Caco-2 (cell line): ENCODE data around the gene KRTAP10-2. TPM values are rescaled to one million over a fixed set of nuclear protein-coding genes. Genes with fewer than 3 reads are reported as not detected.

Source experiments
- BruUV-seq: library from RNA; stranded (reverse); fragments of 400-500 nt; replicated peaks from 2 replicates; lab custom pipeline; 2021; lab: Mats Ljungman, UMichigan
- CTCF ChIA-PET: fragments of 300-600 bp; sonication (Branson Sonifier 250); formaldehyde crosslinking; loops from one replicate; lab custom pipeline; 2022; ENCODE audit warnings: antibody characterized with exemption; lab: Charles Lee
- POLR2A ChIA-PET: fragments of 300-600 bp; sonication (Branson Sonifier 250); formaldehyde crosslinking; loops from one replicate; lab custom pipeline; 2022; ENCODE audit warnings: antibody characterized with exemption; lab: Charles Lee
- DNase-seq, 2 experiments: peaks; one replicate each; pipeline versions ENCODE4 v3.0.0 to v3.0.0-alpha.2; 2020 to 2022
- H3K27me3 ChIP-seq: replicated peaks from 2 replicates; pipeline ENCODE4 v1.6.0; 2011; ENCODE audit warnings: low read length; ENCODE audit not compliant: control insufficient read depth, insufficient read depth
- H3K36me3 ChIP-seq: 2 replicates; pipeline ENCODE4 v1.5.1; 2011; ENCODE audit warnings: low read length; ENCODE audit not compliant: control insufficient read depth, insufficient read depth
- H3K4me1 ChIP-seq: fragments of 250-450 bp; sonication (Bioruptor Pico); 2 replicates; pipeline ENCODE4 v1.5.1; 2020; ENCODE audit warnings: mild to moderate bottlenecking
- H3K4me3 ChIP-seq: 2 replicates; pipeline ENCODE4 v1.5.1; 2011; ENCODE audit warnings: low read depth, mild to moderate bottlenecking, control low read depth, low read length
- H3K9me3 ChIP-seq: fragments of 250-450 bp; sonication (Bioruptor Pico); 2 replicates; pipeline ENCODE4 v1.5.1; 2020; ENCODE audit warnings: mild to moderate bottlenecking, moderate library complexity
- H3K27ac Mint-ChIP-seq: one replicate; pipeline ENCODE4 v1.8.0; 2022; ENCODE audit warnings: mixed read lengths; ENCODE audit not compliant: unreplicated experiment
- H3K27me3 Mint-ChIP-seq: one replicate; pipeline ENCODE4 v1.8.0; 2022; ENCODE audit warnings: mixed read lengths; ENCODE audit not compliant: insufficient read depth, unreplicated experiment
- H3K36me3 Mint-ChIP-seq: one replicate; pipeline ENCODE4 v1.8.0; 2022; ENCODE audit warnings: mild to moderate bottlenecking, mixed read lengths; ENCODE audit not compliant: insufficient read depth, unreplicated experiment
- H3K4me1 Mint-ChIP-seq: one replicate; pipeline ENCODE4 v1.8.0; 2022; ENCODE audit warnings: low read depth, mixed read lengths; ENCODE audit not compliant: unreplicated experiment
- H3K4me3 Mint-ChIP-seq: one replicate; pipeline ENCODE4 v1.8.0; 2022; ENCODE audit warnings: mild to moderate bottlenecking, moderate library complexity, mixed read lengths; ENCODE audit not compliant: unreplicated experiment
- H3K9me3 Mint-ChIP-seq: one replicate; pipeline ENCODE4 v1.8.0; 2022; ENCODE audit warnings: mixed read lengths; ENCODE audit not compliant: unreplicated experiment
- CTCF ChIP-seq, 2 experiments: fragments of 200-600 bp in 1 of 2; IDR thresholded peaks; 1 replicate in 1 of 2; 2 replicates in 1 of 2; pipeline versions ENCODE4 v1.5.1 to v1.8.0; 2011 to 2022; ENCODE audit warnings: antibody characterized with exemption in 1 of 2, control low read depth in 1 of 2, inconsistent platforms in 1 of 2, low read depth in 1 of 2, low read length in 1 of 2, mild to moderate bottlenecking in 1 of 2, moderate library complexity in 1 of 2; ENCODE audit not compliant: insufficient read depth in 1 of 2, severe bottlenecking in 1 of 2, unreplicated experiment in 1 of 2
- intact Hi-C: fragments of 100-400 bp; cut with micrococcal nuclease; formaldehyde crosslinking; loops from one replicate; pipeline ENCODE4 v1.10.0; 2022; ENCODE audit not compliant: unreplicated experiment
- total RNA-seq: library from RNA; stranded (reverse); gene quantifications from 2 replicates; pipeline ENCODE4 v1.2.3, GENCODE V29; 2022

The KRTAP10-2 gene
- total RNA-seq, 1 experiment from 2014 or later, result not detected

GRCh38 chr21:44595524-44595923, 44.2 kb upstream of the KRTAP10-2 start:
- no peak overlapping the region for H3K4me3 Mint-ChIP-seq
- H3K27me3 Mint-ChIP-seq, result peaks cover 4% of the 10 kb centered on the region
- Histone ChIP-seq H3K4me3 (no peak overlapping the region), H3K27me3 (no peaks in the 10 kb centered on the region), H3K4me1 (no peaks in the 10 kb centered on the region), H3K9me3 (no peaks in the 10 kb centered on the region), H3K36me3 (no peaks in the 10 kb centered on the region)
- intact Hi-C loops, result no loop called here
- H3K4me1 Mint-ChIP-seq, result peaks cover 7% of the 10 kb centered on the region
- no peak for DNase-seq
- ChIA-PET POLR2A (no interaction called here), CTCF (no interaction called here)
- BruUV-seq, result no TSS peak
- TF ChIP-seq CTCF (IDR thresholded peaks at IDR 0.05; ENCODE audit: insufficient read depth in 1 of 2, low read depth in 1 of 2, low read length in 1 of 2, severe bottlenecking in 1 of 2, unreplicated experiment in 1 of 2), result no peak
- no peak overlapping the region for H3K27ac Mint-ChIP-seq
- peaks cover 18% of the 10 kb centered on the region for H3K9me3 Mint-ChIP-seq
- H3K36me3 Mint-ChIP-seq, result no peaks in the 10 kb centered on the region

DNA sequence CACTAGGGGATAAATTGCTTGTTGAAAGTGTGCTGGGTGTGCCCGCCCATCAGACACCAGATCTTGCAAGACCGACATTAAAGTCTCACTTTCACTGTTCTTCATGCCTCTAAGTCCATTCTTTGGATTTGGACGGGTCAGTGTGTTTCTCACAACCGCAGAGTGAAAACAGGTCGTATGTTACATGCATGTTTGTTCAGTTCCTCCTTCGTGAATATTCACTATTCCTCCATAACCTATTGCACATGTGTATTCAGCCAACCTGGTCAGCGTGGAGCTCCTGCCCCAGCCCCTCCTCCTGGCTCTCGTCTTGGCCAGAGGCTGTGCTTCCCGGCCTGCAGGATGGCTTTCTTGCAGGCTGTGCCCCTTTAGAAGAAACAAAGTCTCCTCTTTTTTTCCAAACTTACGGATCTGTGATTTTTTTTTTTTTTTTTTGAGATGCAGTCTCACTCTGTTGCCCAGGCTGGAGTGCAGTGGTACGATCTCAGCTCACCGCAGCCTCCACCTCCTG, 43.2 kb upstream of the KRTAP10-2 start:
- H3K4me3 ChIP-seq, result no peak overlapping the region
- ChIA-PET CTCF (no interaction called here), POLR2A (no interaction called here)
- BruUV-seq, result no TSS peak
- peaks cover 18% of the 10 kb centered on the region for H3K9me3 Mint-ChIP-seq
- no peak overlapping the region for H3K27ac Mint-ChIP-seq
- no peak for TF ChIP-seq CTCF (IDR thresholded peaks at IDR 0.05; ENCODE audit: insufficient read depth in 1 of 2, low read depth in 1 of 2, low read length in 1 of 2, severe bottlenecking in 1 of 2, unreplicated experiment in 1 of 2)
- no peaks in the 10 kb centered on the region for H3K4me1 ChIP-seq
- no peaks in the 10 kb centered on the region for H3K36me3 ChIP-seq
- no peaks in the 10 kb centered on the region for H3K36me3 Mint-ChIP-seq
- DNase-seq, result no peak
- H3K4me1 Mint-ChIP-seq, result peaks cover 7% of the 10 kb centered on the region
- intact Hi-C loops, result no loop called here
- peaks cover 4% of the 10 kb centered on the region for H3K27me3 Mint-ChIP-seq
- H3K9me3 ChIP-seq, result no peaks in the 10 kb centered on the region
- no peaks in the 10 kb centered on the region for H3K27me3 ChIP-seq
- H3K4me3 Mint-ChIP-seq, result no peak overlapping the region

- TF ChIP-seq CTCF (IDR thresholded peaks at IDR 0.05; ENCODE audit: insufficient read depth in 1 of 2, low read depth in 1 of 2, low read length in 1 of 2, severe bottlenecking in 1 of 2, unreplicated experiment in 1 of 2), result no peak
- Histone ChIP-seq H3K4me3 (no peak overlapping the region), H3K4me1 (no peaks in the 10 kb centered on the region), H3K36me3 (no peaks in the 10 kb centered on the region), H3K27me3 (no peaks in the 10 kb centered on the region), H3K9me3 (no peaks in the 10 kb centered on the region)
- Mint-ChIP-seq H3K27ac (no peak overlapping the region), H3K4me1 (peaks cover 7% of the 10 kb centered on the region), H3K4me3 (no peak overlapping the region), H3K9me3 (peaks cover 14% of the 10 kb centered on the region), H3K27me3 (peaks cover 4% of the 10 kb centered on the region), H3K36me3 (no peaks in the 10 kb centered on the region)
- BruUV-seq, result no TSS peak
- POLR2A ChIA-PET, result no interaction called here
- intact Hi-C loops, result no loop called here
- CTCF ChIA-PET, result no interaction called here
- DNase-seq, result no peak
These were observed 42.5 kb upstream of the KRTAP10-2 start for GRCh38 chr21:44593598-44594405.
